HG02973 (cell line): ENCODE results near the gene DYNC1LI2.

Source experiments
- ATAC-seq: cut with Tn5 transposase; IDR thresholded peaks from one replicate; pipeline ENCODE4 v1.9.1; 2021; ENCODE audit warnings: moderate library complexity; ENCODE audit not compliant: unreplicated experiment

The DYNC1LI2 gene

DNA sequence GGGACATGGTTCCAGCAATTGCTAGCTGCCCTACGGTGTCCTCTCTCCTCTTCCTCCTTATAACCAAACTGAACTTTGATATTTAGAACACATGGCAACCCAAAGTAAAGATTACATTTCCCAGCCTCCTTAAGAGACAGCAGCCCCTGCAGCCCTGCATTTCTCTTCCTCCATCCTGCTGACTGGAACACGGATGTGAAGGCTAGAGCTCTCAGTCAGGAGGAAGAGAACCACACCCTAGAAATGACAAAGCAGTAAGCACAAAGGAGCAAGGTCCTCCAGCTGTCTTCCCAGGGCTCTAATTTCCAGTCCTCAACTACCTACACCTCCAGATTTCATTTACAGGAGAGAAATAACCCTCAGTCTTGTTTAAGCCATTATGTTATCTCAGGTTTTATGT is 10.9 kb downstream of the DYNC1LI2 start:
- ATAC-seq = no peak

- no peak for ATAC-seq
These were observed 11.4 kb downstream of the DYNC1LI2 start for GRCh38 chr16:66740010-66740409.

GRCh38 chr16:66735891-66736290 is 15.5 kb downstream of the DYNC1LI2 start:
- no peak for ATAC-seq

GRCh38 chr16:66731101-66731500 is 20.3 kb downstream of the DYNC1LI2 start:
- ATAC-seq = no peak

GRCh38 chr16:66728804-66729203 is 22.6 kb downstream of the DYNC1LI2 start:
- ATAC-seq = no peak

- ATAC-seq = no peak
These were observed 23.2 kb downstream of the DYNC1LI2 start for GRCh38 chr16:66728117-66728787.

DNA sequence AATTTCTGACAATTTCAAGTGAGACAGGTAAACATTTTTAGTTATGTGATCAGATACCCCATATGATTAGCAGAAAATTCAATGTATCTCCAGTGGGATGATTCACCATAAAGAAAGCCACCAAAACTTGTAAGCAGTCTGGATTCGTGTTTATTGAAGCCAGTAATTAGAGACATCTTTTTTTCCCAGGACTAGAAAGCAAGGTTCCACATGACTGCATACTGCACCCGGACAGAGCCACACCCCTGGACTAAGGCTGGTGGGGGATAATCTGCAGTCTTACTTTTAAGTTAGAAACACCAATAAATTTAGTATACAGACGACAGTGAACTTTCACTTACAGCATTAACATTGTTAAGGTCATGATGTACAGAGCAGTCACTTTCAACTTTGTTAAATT is 30.6 kb downstream of the DYNC1LI2 start:
- no peak for ATAC-seq

GRCh38 chr16:66719246-66719645 is 32.2 kb downstream of the DYNC1LI2 start:
- no peak for ATAC-seq

- ATAC-seq = no peak
These were observed 33.6 kb downstream of the DYNC1LI2 start for GRCh38 chr16:66717776-66718175.

- ATAC-seq = no peak
These were observed 34.2 kb downstream of the DYNC1LI2 start for GRCh38 chr16:66717112-66717675.

GRCh38 chr16:66714654-66715307 is 36.6 kb downstream of the DYNC1LI2 start:
- ATAC-seq = no peak

GRCh38 chr16:66714062-66714461 is 37.3 kb downstream of the DYNC1LI2 start:
- no peak for ATAC-seq

GRCh38 chr16:66713076-66713475 is 38.3 kb downstream of the DYNC1LI2 start:
- ATAC-seq = no peak

GRCh38 chr16:66712512-66712911 is 38.9 kb downstream of the DYNC1LI2 start:
- no peak for ATAC-seq

GRCh38 chr16:66711581-66711980 is 39.8 kb downstream of the DYNC1LI2 start:
- no peak for ATAC-seq

DNA sequence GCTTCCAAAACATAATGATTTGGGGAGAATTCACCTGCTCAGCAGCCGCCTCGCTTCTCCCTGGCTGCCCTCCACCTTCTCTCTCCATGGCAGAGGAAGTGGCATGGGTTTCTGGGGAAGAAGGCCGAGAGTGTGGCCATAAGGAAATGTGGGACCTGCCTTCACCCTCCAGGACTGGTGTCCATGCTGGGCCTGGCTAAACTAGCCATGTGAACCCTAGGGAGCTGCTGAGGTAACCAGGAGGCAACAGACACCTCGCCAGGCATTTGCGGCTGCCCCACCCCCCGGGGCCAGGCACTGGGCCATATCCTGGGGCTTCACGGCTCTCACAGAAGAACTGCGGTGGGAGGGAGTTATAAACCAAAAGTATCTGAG is 44.9 kb downstream of the DYNC1LI2 start:
- no peak for ATAC-seq

- ATAC-seq = no peak
These were observed 45.5 kb downstream of the DYNC1LI2 start for GRCh38 chr16:66705790-66706505.

- ATAC-seq = no peak
These were observed 47.8 kb downstream of the DYNC1LI2 start for GRCh38 chr16:66703406-66704215.

DNA sequence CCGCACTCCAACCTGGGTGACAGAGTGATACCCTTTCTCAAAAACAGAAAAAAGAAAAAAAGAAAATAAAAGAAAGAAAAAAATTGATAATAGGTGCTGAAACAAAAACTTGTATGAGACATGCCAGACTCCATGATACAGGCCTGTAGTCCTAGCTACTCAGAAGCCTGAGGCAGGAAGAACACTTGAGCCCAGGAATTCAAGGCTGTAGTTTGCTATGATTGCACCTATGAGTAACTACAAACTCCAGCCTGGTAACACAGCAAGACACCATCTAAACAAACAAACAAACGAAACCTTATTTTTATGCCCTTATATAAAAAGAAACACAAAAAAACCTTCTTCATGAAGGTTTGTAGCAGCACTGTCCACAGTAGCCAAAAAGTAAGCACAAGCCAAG is 49.9 kb downstream of the DYNC1LI2 start:
- ATAC-seq = no peak

DNA sequence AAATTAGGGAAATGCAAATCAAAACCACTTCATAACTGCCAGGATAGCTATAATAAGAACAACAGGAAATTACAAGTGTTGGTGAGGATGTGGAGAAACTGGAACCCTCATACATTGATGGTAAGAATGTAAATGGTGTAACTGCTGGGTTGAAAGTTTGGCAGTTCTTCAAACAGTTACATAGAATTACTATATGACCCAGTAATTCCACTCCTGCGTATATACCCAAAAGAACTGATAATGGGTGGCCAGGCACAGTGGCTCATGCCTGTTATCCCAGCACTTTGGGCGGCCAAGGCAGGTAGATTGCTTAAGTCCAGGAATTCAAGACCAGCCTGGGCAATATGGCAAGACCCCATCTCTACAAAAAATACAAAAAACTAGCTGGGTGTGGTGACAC is 50.4 kb downstream of the DYNC1LI2 start:
- no peak for ATAC-seq

DNA sequence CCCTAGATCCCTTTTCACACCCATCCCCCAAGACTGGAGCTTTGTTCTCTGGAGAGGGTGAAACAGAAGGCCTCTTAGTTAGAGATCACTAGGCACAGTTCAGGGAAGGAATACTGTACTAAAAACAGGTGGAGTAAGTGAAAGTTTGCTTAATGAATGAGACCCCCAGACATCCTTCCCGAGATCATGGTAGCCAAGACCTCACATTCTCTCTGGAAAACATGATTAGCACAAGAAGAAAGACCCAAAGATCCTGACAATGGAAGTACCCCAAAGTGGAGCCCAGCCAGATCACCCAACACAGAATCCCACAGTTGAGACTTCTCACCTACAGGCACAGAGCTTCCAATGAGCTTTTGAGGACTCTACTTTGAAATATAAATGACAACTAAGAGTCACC is 51.5 kb downstream of the DYNC1LI2 start:
- no peak for ATAC-seq
